ENCODE results near the gene C18orf32. TPM values are rescaled to one million over a fixed set of nuclear protein-coding genes. Genes with fewer than 3 reads are reported as not detected.

C18orf32 gene
- total and polyA plus RNA-seq, 2 donors from 2014 or later = 58.6 to 120 TPM

GRCh38 chr18:49443837-49444236 is 43.2 kb downstream of the C18orf32 start:
- no peak overlapping the region for H3K9ac ChIP-seq (ENCODE audit: low read length in 3 of 3)
- no peak overlapping the region for H3K27ac ChIP-seq (ENCODE audit: low read depth in 2 of 2, low read length in 2 of 2)
- H3K4me1 ChIP-seq (ENCODE audit: control insufficient read depth in 2 of 3, insufficient read depth in 2 of 3, low read depth in 1 of 3, low read length in 3 of 3) = no peaks in the 10 kb centered on the region
- H3K36me3 ChIP-seq (ENCODE audit: control insufficient read depth in 2 of 3, insufficient read depth in 3 of 3, low read length in 3 of 3) = no peaks in the 10 kb centered on the region
- intact Hi-C loops (cut with DNase I) = no loop called here
- peaks cover 0 to 11% (median 0%) of the 10 kb centered on the region in 3 donors for H3K9me3 ChIP-seq (ENCODE audit: control insufficient read depth in 2 of 3, insufficient read depth in 1 of 3, low read length in 3 of 3)
- no peaks in the 10 kb centered on the region for H3K27me3 ChIP-seq (ENCODE audit: control insufficient read depth, insufficient read depth, low read length)
- H3K4me3 ChIP-seq (ENCODE audit: low read length in 3 of 3) = no peak overlapping the region
- DNase-seq (no peak), FAIRE-seq (no peak)
- no peak for TF ChIP-seq CTCF (IDR thresholded peaks at IDR 0.05; ENCODE audit: borderline replicate concordance, extremely low read depth, insufficient read depth)

GRCh38 chr18:49441338-49441938 is 45.6 kb downstream of the C18orf32 start:
- intact Hi-C loops (cut with DNase I) = no loop called here
- Histone ChIP-seq H3K27ac (ENCODE audit: low read depth in 2 of 2, low read length in 2 of 2) (no peak overlapping the region), H3K9ac (ENCODE audit: low read length in 3 of 3) (no peak overlapping the region), H3K4me1 (ENCODE audit: control insufficient read depth in 2 of 3, insufficient read depth in 2 of 3, low read depth in 1 of 3, low read length in 3 of 3) (no peaks in the 10 kb centered on the region), H3K27me3 (ENCODE audit: control insufficient read depth, insufficient read depth, low read length) (no peaks in the 10 kb centered on the region), H3K4me3 (ENCODE audit: low read length in 3 of 3) (no peak overlapping the region), H3K36me3 (ENCODE audit: control insufficient read depth in 2 of 3, insufficient read depth in 3 of 3, low read length in 3 of 3) (no peaks in the 10 kb centered on the region), H3K9me3 (ENCODE audit: control insufficient read depth in 2 of 3, insufficient read depth in 1 of 3, low read length in 3 of 3) (peaks cover 0 to 4% (median 0%) of the 10 kb centered on the region in 3 donors)
- FAIRE-seq = no peak
- no peak for DNase-seq
- no peak for TF ChIP-seq CTCF (IDR thresholded peaks at IDR 0.05; ENCODE audit: borderline replicate concordance, extremely low read depth, insufficient read depth)

- H3K9me3 ChIP-seq (ENCODE audit: control insufficient read depth in 2 of 3, insufficient read depth in 1 of 3, low read length in 3 of 3) = no peaks in the 10 kb centered on the region
- FAIRE-seq (no peak), DNase-seq (no peak)
- no peaks in the 10 kb centered on the region for H3K27me3 ChIP-seq (ENCODE audit: control insufficient read depth, insufficient read depth, low read length)
- H3K4me1 ChIP-seq (ENCODE audit: control insufficient read depth in 2 of 3, insufficient read depth in 2 of 3, low read depth in 1 of 3, low read length in 3 of 3) = no peaks in the 10 kb centered on the region
- TF ChIP-seq CTCF (IDR thresholded peaks at IDR 0.05; ENCODE audit: borderline replicate concordance, extremely low read depth, insufficient read depth) = no peak
- no peaks in the 10 kb centered on the region for H3K36me3 ChIP-seq (ENCODE audit: control insufficient read depth in 2 of 3, insufficient read depth in 3 of 3, low read length in 3 of 3)
- no peak overlapping the region for H3K9ac ChIP-seq (ENCODE audit: low read length in 3 of 3)
- intact Hi-C loops (cut with DNase I) = no loop called here
- no peak overlapping the region for H3K27ac ChIP-seq (ENCODE audit: low read depth in 2 of 2, low read length in 2 of 2)
- no peak overlapping the region for H3K4me3 ChIP-seq (ENCODE audit: low read length in 3 of 3)
Observed at GRCh38 chr18:49435170-49435569, 51.9 kb downstream of the C18orf32 start.

- intact Hi-C loops (cut with DNase I) = no loop called here
Observed at GRCh38 chr18:49432602-49433001, 54.4 kb downstream of the C18orf32 start.

More at GRCh38 chr18:49432602-49433001, 54.4 kb downstream of the C18orf32 start:
- H3K9me3 ChIP-seq (ENCODE audit: control insufficient read depth in 2 of 3, insufficient read depth in 1 of 3, low read length in 3 of 3) = no peaks in the 10 kb centered on the region
- no peak for DNase-seq
- H3K27ac ChIP-seq (ENCODE audit: low read depth in 2 of 2, low read length in 2 of 2) = no peak overlapping the region
- H3K4me1 ChIP-seq (ENCODE audit: control insufficient read depth in 2 of 3, insufficient read depth in 2 of 3, low read depth in 1 of 3, low read length in 3 of 3) = no peaks in the 10 kb centered on the region
- peaks cover 0 to 5% (median 0%) of the 10 kb centered on the region in 3 donors for H3K36me3 ChIP-seq (ENCODE audit: control insufficient read depth in 2 of 3, insufficient read depth in 3 of 3, low read length in 3 of 3)
- no peak for FAIRE-seq
- no peak for TF ChIP-seq CTCF (IDR thresholded peaks at IDR 0.05; ENCODE audit: borderline replicate concordance, extremely low read depth, insufficient read depth)
- no peak overlapping the region for H3K4me3 ChIP-seq (ENCODE audit: low read length in 3 of 3)
- H3K27me3 ChIP-seq (ENCODE audit: control insufficient read depth, insufficient read depth, low read length) = no peaks in the 10 kb centered on the region
- H3K9ac ChIP-seq (ENCODE audit: low read length in 3 of 3) = no peak overlapping the region

All from kidney (tissue), 14 donors.